Thyroid gland (tissue), 4 donors: ENCODE data around the gene ST3GAL4.

Source experiments
- CTCF ChIP-seq, 6 experiments: fragments of 200-600 bp in 3 of 6; fragments of 450-650 bp in 3 of 6; sonication (generic) in 3 of 6; IDR thresholded peaks; one replicate each; pipeline ENCODE4 v1.5.1; 2016 to 2019; ENCODE audit warnings: antibody characterized with exemption in 6 of 6, mild to moderate bottlenecking in 2 of 6, inconsistent platforms in 1 of 6, moderate library complexity in 1 of 6
- POLR2A ChIP-seq, 2 donors: fragments of 450-650 bp; IDR thresholded peaks; one replicate each; pipeline ENCODE4 v1.6.1; 2017; ENCODE audit warnings: antibody characterized with exemption in 2 of 2, mild to moderate bottlenecking in 2 of 2, moderate library complexity in 1 of 2

- TF ChIP-seq CTCF (IDR thresholded peaks at IDR 0.05) (no peak), POLR2A (IDR thresholded peaks at IDR 0.05) (no peak)
Observed at GRCh38 chr11:126336671-126337101, 18.8 kb upstream of the ST3GAL4 start.
